NCI-H2107 (cell line): ENCODE measurements around the gene RAP1GAP2.

ENCODE experiments used
- DNase-seq: peaks from one replicate; lab custom pipeline; 2025; lab: John Stamatoyannopoulos, UW

RAP1GAP2 gene

DNA sequence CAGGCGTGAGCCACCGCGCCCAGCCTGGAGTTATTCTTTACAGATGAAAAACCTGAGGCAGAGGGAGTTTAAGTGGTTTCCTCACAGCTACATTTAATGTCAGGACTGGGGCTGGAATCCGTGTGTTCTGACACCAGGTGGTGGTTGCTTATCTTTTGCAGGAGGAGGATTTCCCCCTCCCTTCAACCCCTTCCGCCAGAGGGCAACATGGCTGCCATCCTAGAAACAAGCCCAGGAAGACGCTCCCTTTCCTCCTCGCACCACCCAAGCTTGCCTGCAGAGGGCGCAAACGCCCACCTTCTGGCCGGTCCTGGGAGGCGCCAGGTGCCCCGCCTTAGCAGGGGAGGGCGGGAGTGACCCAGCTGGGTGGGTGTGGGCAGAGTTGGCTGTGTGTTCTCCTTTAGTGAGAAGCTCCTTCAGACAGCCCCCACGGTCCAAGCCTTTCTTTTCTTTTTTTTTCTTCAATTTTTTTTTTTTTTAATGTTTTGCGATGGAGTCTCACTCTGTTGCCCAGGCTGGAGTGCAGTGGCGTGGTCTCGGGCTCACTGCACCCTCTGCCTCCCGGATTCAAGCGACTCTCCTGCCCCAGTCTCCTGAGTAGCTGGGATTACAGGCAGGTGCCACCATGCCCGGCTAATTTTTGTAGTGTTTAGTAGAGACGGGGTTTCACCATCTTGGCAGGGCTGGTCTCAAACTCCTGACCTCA lies 9.9 kb upstream of the RAP1GAP2 start:
- peak; percentile 64 for DNase-seq

DNA sequence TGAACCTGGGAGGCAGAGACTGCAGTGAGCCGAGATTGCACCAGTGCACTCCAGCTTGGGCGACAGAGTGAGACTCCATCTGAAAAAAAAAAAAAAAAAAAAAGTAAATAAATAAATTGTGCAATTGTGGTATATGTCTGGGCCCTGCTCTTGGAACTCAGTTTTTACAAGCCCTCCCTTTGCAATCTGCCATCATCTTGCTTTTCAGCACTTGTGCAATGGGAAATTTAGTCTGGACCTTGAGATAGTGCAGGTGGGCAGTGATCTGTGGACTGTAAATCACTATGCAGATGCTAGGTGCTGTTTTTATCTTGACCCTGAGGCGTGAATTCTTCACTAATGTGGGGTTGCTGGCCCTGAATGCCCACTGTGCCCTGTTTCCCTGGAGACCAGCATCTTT lies 6.5 kb upstream of the RAP1GAP2 start:
- DNase-seq = no peak

DNA sequence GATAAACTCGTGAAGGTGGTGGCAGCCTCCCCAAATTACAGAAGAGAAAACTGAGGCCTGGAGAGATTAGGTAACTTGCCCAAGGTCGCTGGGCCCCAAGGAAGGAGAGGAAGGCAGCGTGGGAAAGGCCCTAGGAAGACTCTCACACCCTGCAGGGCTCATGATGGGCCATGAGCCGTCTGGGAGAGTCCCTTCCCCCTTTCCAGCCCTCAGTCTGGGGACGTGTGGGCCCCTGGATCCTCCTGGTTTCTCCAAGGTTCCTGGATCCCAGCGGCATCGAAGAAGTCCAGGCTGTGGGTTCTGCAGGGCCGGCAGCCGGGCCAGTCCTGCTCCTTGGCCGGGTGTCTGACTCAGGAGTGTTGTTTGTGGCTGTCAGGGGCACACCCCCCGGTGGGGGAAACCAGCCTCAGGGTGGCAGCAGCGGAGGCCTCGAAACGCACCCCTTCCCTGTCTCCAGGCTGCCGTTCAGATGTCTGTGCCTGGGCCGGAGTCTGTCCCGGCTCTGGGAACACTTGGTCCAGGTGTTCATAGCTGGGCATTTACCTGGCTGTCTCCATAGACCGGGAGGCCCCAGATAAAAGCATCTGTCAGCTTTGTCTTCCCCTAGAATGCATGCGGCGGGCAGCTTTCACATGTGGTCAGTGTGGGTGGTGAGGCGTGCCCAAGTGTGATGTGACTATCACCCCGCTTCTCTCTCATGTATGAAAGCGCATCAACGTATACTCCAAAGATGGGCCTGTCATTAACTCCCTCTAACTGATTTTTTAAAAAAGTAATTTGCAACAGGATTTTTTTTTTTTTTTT lies 3.7 kb upstream of the RAP1GAP2 start:
- no peak for DNase-seq

DNA sequence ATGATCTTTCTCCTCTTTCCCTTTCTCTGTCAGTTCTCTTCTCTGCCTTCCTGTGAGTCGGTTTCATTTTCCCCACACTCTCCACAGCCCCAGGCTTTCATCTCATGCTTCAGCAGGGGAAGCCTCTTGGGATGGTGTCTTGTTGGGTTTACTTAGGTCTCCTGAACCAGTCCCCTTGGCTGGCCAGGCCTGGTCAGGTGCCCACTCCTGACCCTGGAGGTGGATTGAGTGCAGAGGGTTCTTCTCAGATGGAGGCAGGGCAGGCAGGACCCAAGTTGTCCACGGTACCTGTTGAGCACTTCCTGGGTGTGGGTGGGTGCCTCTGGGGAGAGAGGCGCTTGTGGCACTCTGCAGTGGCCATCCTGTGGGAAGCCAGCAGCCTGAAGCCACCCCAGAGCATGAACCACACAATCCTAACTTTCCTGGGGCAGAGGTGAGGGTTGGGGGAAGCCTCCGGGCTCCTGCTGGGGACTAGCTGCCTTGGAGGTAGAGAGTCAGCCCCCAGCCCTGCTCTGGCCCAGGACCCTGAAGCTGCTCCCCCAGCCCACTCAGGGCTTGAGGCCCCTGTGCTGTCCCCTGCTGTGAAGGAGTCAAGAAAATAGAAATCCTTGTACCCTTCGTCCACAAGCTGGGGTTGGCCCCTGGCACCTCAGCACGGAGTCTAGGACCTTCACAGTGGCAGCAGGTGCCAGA lies 2.0 kb upstream of the RAP1GAP2 start:
- DNase-seq = no peak

DNA sequence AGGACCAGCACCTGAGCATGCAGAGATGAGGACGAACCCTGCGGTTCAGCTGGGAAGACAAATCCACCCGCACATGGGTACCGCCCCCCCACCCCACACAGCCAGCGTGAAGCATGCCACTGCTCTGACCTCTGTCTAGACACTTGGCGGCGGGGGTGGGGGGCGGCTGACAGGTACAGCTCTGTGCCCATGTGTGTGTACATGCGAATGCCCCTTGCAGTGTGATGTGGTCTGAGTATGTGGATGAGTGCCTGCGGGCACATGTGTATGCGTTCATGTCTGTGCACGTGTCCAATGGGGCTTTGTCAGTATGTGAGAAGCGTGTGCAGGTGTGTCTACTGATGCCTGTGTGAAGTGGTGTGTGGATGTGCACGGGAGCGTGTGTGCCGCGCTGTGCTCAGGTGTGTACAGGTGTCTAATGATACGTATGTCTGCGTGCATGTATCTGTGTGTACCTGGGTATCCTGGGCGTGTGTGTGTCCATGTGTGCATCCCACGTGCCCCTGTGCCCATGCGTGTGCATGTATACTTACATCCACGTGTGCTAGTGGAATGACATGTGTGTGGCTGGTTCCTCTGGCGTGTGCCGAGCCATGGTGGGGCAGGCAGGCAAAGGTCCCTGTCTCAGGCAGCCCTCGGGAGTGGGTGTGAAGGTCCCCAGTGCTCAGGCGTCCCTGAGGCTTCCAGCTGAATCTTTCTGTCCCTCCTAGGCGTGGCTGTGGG lies 636 bp upstream of the RAP1GAP2 start:
- DNase-seq = no peak

DNA sequence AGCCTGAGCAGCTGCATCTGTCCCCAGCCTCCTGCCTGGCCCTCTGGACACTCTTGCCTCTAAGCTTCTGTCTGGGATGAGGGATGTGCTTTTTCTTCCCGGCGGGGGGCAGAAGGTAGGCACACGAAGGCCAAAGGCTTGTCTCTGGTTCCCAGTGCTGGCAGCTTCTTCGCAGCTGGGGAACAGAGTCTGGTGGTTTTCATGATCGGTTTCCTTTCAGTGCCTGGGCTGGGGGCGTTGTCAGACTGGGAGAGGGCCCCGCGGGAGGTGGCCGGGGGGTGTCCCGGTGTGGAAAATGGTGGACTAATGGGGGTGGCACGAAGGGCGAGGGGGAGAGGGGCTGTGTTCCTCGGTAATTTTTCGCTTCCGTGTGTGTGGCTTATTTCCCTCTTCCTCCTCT lies 988 bp downstream of the RAP1GAP2 start:
- DNase-seq = no peak

DNA sequence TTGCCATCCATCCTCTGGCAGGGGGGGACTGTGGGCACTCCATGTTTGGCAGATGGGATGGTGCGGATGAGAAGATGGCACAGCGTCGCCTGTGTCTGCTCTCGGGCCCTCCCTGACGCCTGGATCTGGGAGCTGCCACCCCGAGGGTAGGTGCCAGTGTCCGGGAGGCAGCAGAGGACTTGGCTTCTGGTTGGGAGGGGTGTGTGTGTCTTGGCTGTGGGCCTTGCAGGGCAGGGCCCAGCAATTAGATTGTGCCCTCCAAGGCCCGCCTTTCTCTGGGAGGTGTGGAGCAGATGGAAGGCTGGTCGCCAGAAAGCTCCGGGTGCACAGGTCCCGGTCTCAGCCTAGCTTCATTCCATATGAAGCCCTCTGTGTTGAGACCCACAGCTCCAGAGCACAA lies 1.4 kb downstream of the RAP1GAP2 start:
- DNase-seq = no peak

DNA sequence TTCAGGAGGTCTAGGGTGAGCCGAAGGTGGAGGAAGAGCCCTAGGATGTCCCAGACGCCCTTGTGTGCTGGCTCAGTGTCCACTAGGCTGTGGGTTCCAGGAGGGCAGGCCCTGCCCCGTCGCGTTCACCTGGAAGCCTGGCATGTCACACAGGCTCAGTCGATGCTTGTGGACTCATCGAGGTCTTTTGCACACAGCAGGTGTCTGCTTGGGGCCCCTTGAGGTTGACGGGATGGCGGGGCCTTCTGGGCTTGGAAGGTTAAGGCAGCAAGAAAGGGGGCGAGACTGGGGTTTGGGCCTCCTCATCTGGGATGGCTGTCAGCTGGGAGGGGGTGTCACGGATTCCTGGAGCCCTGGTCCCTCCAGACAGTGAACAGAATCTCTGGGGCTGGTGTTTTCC lies 1.9 kb downstream of the RAP1GAP2 start:
- no peak for DNase-seq

DNA sequence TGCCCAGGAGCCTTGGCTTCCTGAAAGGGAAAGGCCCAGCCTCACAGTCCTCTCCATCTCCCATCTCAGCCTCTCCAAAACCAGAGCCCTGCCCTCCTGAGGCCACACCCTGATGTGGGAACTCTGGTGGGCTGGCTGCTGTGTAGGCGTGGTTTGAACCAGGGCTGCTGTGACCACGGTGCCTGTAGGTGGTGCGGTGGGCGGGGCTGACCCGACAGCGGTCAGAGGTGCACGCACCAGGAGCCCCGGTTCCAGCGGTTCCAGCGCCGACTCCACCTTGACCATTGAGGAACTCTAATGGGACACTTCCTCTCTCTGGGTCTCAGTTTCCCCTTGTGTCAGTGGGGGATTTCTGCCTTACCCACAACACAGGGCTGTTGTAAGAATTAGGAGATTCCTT lies 2.4 kb downstream of the RAP1GAP2 start:
- no peak for DNase-seq

DNA sequence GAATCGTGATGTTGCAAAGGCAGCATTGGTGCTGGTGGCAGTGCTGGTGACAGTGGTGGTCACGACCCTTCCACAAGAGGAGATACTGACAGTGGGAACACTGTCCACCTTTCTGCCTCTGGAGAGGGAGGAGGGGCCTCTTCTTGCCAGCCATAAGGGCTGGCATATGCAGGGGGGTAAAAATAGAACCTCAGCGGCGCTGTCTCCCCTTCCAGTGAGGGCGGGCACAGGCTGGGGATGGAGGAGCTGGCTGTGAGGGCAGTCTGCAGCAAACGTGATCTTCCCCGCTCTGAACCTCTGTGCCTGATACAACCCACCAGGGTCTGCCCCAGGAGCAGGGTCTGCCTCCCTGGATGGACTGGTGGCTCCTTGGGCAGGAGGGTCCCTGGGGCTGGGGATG lies 3.4 kb downstream of the RAP1GAP2 start:
- DNase-seq = no peak

DNA sequence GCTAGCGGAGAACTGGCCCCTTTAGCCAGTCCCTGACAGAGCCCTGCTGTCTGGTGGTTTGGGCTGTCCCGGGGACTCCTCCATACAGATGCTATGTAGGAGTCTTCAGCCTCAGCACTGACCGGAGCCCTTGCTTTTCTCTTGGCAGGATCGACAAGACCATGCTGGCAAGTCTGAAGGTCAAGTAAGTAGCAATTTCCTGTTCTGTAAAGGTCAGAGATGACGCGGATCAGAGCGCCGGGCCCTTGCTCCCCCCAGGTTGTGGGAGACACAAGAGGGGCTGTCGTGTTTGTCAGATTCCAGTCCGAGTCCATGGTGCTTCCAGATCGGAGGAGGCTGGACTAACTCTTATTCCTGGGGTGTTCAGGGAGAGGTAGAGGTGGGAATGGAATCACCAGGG lies 4.1 kb downstream of the RAP1GAP2 start:
- no peak for DNase-seq

DNA sequence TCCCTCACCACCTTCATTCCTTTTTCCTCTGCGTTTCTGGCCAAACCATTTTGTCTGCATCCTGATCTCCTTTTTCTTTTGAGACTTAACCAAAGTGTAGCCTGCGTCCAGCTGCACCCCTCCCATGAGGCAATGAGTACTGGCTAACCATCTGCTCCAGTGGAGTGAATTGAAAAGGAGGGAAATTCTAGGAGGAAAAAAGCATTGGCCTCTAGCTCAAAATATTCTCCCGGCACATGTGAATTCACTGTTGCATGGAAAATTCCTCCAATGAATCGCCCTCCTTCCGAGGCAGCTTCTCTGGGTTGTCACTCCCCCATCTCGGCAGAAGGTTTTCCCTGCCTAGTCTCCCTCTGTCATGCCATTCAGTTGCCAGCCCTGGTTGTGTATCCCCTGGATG lies 5.6 kb downstream of the RAP1GAP2 start:
- DNase-seq = no peak

DNA sequence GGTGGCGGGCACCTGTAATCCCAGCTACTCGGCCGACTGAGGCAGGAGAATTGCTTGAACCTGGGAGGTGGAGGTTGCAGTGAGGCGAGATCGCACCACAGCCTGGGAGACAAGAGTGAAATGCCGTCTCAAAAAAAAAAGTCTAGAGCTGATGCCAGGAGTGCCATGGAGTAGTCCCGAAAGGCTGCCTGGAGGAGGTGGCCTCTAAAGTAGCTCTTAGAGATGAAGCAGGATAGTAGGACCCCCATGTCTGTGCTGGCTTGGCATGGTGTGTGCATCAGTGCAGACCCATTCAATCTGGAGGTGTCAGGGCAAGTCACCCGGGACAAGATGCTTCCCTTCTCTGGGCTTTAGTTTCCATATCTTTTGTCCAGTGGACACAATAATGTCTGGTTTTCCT lies 6.3 kb downstream of the RAP1GAP2 start:
- no peak for DNase-seq

DNA sequence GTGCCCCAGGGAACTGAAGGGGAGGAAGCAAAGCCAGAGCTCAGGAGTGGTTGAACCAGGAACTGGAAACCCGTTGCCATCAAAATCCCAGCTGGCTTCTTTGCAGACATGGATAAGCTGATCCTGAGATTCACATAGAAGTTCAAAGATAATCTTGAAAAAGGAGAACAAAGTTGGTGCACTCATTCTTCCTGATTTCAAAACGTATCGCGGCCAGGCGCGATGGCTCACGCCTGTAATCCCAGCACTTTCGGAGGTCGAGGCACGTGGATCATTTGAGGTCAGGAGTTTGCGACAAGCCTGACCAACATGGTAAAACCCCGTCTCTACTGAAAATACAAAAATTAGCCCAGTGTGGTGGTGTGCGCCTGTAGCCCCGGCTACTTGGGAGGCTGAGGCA lies 7.1 kb downstream of the RAP1GAP2 start:
- DNase-seq = no peak

DNA sequence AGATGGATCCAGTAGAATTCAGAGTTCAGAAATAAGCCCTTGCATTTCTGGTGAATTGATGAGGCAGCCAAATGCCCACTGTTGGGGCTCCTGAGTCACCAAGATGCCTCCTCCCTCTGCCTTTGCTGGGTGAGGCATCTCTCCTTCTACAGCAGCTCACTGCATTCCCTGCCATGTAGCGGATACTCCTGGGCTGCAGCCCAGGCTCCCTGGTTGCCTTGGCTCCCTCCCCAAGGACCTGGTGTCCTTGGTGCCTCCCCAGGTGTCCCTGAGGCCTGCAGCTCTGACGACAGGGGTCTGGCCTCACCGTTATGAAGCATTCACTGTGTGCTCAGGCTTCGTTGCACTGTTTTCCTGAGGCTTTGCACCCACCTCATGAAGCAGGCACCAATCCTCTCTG lies 7.7 kb downstream of the RAP1GAP2 start:
- DNase-seq = no peak

DNA sequence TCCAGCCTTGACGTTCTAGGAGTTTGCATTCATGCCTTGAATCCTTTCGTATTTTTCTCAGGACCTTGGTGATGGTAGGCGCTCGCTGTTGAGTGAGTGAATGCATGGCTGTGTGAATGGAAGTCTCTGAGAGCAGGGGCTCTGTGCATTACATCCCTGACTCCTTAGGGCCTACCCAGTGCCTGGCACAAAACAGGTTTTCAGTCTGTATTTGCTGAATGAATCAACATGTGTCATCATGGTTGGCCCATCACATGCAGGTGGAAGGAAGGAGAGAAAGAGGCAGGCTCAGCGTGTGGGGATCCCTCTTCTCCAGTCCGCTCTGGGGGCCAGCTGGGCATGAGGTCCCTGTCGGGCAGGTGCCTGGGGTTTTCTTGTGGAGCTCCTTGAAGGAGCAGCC lies 8.7 kb downstream of the RAP1GAP2 start:
- DNase-seq = no peak

DNA sequence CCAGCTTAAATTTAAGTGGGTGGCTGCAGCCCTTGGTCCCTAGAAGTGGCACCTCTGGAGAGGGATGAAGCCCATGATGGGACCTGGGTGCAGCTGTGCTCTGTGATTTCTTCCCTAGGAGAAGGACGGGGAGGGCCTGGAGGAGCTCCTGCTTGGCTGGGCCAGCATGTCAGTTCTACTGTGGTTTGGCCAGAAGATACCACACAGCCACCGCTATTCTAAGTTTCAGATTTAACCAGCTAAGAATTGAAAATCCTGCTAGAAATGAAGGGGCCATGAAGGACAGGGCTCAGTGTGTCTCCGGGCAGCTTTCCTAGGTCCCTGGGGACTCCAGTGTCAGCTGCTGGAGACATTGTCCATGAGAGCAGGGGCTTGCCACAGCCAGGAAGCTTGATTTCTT lies 9.7 kb downstream of the RAP1GAP2 start:
- no peak for DNase-seq

DNA sequence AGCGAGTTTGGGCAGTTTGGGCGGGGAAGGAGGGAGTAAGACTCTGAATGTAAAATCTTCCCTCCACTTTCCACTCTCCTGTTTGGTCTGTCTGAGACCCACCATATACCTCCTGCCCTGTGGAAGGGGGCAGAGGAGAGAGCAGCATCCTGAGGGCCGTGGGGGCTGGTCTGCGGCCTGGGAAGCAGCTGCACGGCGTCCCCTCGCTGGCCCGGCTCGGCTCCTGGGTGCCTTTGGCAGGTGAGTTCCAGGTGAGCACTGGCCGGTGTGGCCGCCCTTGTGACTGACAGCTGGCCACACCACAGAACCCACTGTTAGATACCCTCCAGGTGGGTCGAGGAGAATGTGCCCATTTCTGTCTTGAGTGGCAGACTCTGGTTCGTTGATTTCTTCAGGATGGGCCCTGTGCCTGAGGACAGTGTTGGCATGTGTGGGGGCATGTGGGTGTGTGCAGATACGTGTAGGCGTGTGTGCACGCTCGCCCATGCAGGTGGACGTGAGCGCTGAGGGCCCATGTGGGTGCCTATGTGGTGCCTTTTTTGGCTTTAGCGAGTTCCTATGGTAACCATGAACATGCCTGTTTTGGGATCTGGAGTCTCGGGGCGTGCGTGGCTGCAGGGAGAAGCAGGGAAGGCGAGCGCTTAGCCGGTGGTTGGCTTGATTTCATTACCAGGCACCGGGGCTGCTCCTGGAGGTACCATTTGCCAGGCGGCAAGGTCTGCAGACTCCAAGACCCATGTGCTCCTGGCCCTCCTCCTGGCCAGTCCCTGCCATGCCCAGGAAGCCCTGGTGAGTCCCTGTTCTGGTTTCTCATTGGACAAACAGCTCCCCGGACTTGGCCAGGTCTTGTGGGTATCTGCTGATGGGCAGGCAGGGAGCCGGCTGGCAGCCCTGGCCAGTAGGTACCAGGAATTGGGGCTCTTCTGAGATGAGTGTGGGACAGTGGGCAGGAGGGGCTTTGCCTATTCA lies 12.4 kb downstream of the RAP1GAP2 start:
- DNase-seq = no peak

DNA sequence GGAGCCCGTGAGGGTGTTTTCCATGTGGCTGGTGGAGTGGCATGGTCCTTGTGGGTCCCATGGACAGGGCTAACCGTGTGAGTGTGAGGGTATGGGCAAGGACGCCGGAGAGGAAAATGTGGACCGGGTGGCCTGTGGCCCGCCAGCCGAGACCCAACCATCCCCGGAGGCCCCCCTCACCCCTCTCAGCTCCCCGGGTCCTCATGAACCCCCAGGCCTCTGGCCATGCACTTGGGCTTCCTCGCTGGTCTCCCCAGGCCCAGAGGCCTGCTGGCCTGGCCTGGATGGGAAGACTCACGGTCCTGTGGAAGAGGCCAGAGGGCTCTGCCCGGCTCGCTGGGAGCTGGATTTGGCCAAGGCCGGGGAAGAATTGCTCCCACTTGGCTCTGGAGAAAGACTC lies 13.1 kb downstream of the RAP1GAP2 start:
- DNase-seq = no peak

DNA sequence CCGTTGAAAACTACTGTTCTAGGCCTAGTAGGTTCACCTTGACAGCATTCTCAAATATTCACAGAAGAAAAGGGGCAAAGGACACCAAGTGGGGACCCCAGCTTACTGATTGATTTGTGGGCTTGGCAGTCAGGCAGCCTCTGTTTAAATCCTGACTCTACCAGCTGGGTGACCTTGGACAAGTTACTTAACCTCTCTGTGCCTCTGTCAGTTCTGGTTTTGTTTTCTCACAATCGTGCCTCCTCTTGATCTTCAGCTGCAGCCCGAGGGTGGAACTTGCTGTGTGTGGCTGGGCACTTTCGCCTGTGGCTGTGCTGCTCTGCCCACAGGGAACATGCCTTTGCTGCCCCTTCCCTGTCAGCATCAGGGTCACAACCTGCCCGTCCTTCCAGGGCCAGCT lies 17.8 kb downstream of the RAP1GAP2 start:
- no peak for DNase-seq
